HepG2 (cell line): Measurements from ENCODE around the gene CD164L2. TPM values are rescaled to one million over a fixed set of nuclear protein-coding genes. Genes with fewer than 3 reads are reported as not detected.
A peak's percentile ranks its signal among the peaks of the same experiment; 100 is the strongest.

ENCODE experiments used
- CEBPB ChIP-seq: IDR thresholded peaks from 2 replicates; pipeline ENCODE4 v1.6.1; 2011; ENCODE audit warnings: low read depth, low read length, improper control_type of control experiment, borderline replicate concordance
- FOSL1 ChIP-seq: sonication (generic); formaldehyde crosslinking; IDR thresholded peaks from 2 replicates; pipeline ENCODE4 v1.9.0; 2021; ENCODE audit warnings: missing genetic modification reagents, borderline replicate concordance
- KAT7 ChIP-seq: IDR thresholded peaks from 2 replicates; pipeline ENCODE4 v1.6.1; 2018; ENCODE audit warnings: borderline replicate concordance, missing compliant biosample characterization
- KDM1A ChIP-seq: IDR thresholded peaks from 2 replicates; pipeline ENCODE4 v1.6.1; 2016; ENCODE audit warnings: missing compliant biosample characterization
- NFRKB ChIP-seq: fragments of 450-650 bp; IDR thresholded peaks from 2 replicates; pipeline ENCODE4 v1.6.1; 2017
- SSRP1 ChIP-seq: IDR thresholded peaks from 2 replicates; pipeline ENCODE4 v1.6.1; 2016; ENCODE audit warnings: control low read depth
- THYN1 ChIP-seq: sonication (generic); formaldehyde crosslinking; IDR thresholded peaks from 2 replicates; pipeline ENCODE4 v1.8.1; 2023; ENCODE audit warnings: low read depth, mild to moderate bottlenecking, moderate library complexity, missing genetic modification reagents, borderline replicate concordance
- U2AF2 ChIP-seq: fragments of 200-400 bp; formaldehyde crosslinking; IDR thresholded peaks from 2 replicates; pipeline ENCODE4 v1.6.1; 2017; ENCODE audit warnings: low read depth, mild to moderate bottlenecking, low read length
- ZIK1 ChIP-seq: sonication (generic); formaldehyde crosslinking; IDR thresholded peaks from 2 replicates; pipeline ENCODE4 v1.5.0; 2020; ENCODE audit warnings: mild to moderate bottlenecking, low read depth, missing genetic modification reagents, borderline replicate concordance
- ZNF333 ChIP-seq: sonication (generic); formaldehyde crosslinking; IDR thresholded peaks from 2 replicates; pipeline ENCODE4 v1.4.0; 2020; ENCODE audit warnings: mild to moderate bottlenecking, missing genetic modification reagents, borderline replicate concordance
- ZNF549 ChIP-seq: sonication (generic); formaldehyde crosslinking; IDR thresholded peaks from 2 replicates; pipeline ENCODE4 v1.5.0; 2020; ENCODE audit warnings: missing genetic modification reagents
- ZNF605 ChIP-seq: sonication (generic); formaldehyde crosslinking; IDR thresholded peaks from 2 replicates; pipeline ENCODE4 v1.8.0; 2022; ENCODE audit warnings: mild to moderate bottlenecking, missing genetic modification reagents
- ZNF790 ChIP-seq: sonication (generic); formaldehyde crosslinking; IDR thresholded peaks from 2 replicates; pipeline ENCODE4 v1.8.0; 2022; ENCODE audit warnings: missing genetic modification reagents, mild to moderate bottlenecking, borderline replicate concordance
- polyA plus RNA-seq, 8 experiments: library from polyadenylated mRNA; depleted of rRNA in 3 of 8; stranded (reverse) in 7 of 8; unstranded in 1 of 8; fragments of >200 nt; fragmentation: Illumina TruSeq in 4 of 8; extraction: Trizol in 4 of 8; gene quantifications; 2 replicates each; pipeline versions ENCODE4 v1.2.1 to v1.2.3, GENCODE V29; 2011 to 2016; ENCODE audit warnings: low read depth in 4 of 8, missing spikeins in 1 of 8, mixed read lengths in 1 of 8; ENCODE audit not compliant: insufficient read depth in 1 of 8
- total RNA-seq, 5 experiments: library from RNA; depleted of rRNA; stranded (reverse); fragments of >200 nt; fragmentation: Illumina TruSeq; extraction: Trizol; gene quantifications; 2 replicates each; pipeline ENCODE4 v1.2.3, GENCODE V29; 2016; ENCODE audit warnings: low read depth in 1 of 5
- TF ChIP-seq, protein P1 (sequence below): sonication (generic); formaldehyde crosslinking; IDR thresholded peaks from 2 replicates; pipeline ENCODE4 v1.8.0; 2022; ENCODE audit warnings: missing genetic modification reagents, mild to moderate bottlenecking, inconsistent platforms, borderline replicate concordance
- TF ChIP-seq, protein P2 (sequence below): fragments of 450-650 bp; IDR thresholded peaks from 2 replicates; pipeline ENCODE4 v1.6.1; 2016
- TF ChIP-seq, protein P3 (sequence below), 2 experiments: sonication (generic) in 1 of 2; formaldehyde crosslinking in 1 of 2; IDR thresholded peaks; 2 replicates each; pipeline versions ENCODE4 v1.4.0 to v1.6.1; 2016 to 2020; ENCODE audit warnings: borderline replicate concordance in 1 of 2, low read depth in 1 of 2, mild to moderate bottlenecking in 1 of 2, missing genetic modification reagents in 1 of 2
- TF ChIP-seq, protein P4 (sequence below): sonication (generic); formaldehyde crosslinking; IDR thresholded peaks from 2 replicates; pipeline ENCODE4 v1.4.0; 2020; ENCODE audit warnings: missing genetic modification reagents
- TF ChIP-seq, protein P5 (sequence below): sonication (generic); formaldehyde crosslinking; IDR thresholded peaks from 2 replicates; pipeline ENCODE4 v1.5.1; 2020; ENCODE audit warnings: missing genetic modification reagents, mild to moderate bottlenecking, borderline replicate concordance

The CD164L2 gene
- total and polyA plus RNA-seq, 2 of the 13 experiments (the other 11 are each of a cell fraction or from before 2014, with no cell fraction given): not detected

DNA sequence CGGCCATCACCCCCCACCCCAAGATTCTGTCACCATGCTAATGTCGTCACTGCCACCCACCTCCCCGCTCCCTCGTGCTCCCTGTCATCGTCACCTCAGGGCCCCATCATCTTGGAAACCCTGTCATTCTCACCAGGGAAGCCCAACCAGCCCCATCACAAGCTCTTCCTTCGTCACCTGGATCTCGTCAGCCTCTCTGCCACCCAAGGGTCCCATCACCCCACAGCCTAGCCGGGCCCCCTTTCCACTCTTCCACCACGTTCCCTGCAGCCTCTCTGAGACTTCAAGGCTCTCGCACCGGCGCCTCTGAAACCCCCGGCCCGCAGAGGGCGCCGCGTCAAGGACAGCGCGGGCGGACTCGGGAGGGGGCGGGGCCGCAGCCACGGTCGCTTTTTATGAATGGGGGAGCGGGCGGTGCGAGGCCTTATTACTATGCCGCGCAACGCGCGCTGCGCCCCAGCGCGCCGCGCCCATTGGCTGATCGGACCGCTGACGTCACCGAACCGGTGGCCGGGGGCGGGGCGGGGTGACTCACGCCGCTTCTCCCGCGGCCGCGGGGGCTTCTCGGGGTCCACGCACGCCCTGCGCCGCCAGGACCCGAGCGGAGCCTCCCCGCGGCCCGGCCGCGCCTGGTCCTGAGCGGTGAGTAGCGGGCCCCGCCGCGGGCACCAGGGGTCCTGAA, 9.1 kb upstream of the CD164L2 start, which contains the start of gene GPR3 (continued):
- TF ChIP-seq, protein P1, sequence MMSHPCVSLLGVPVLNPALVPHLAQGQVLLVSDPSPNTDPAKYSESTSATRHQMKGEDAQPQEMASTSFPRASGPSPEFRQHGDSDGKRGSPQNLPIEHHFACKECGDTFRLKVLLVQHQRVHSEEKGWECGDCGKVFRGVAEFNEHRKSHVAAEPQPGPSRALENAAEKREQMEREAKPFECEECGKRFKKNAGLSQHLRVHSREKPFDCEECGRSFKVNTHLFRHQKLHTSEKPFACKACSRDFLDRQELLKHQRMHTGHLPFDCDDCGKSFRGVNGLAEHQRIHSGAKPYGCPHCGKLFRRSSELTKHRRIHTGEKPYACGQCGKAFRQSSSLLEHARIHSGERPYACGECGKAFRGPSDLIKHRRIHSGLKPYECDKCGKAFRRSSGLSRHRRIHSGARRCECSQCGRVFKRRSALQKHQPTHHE (CRISPR knock-in tag): no peak
- TF ChIP-seq ZNF605 (CRISPR knock-in tag) (no peak), THYN1 (CRISPR knock-in tag) (no peak), CEBPB (no peak), NFRKB (no peak), SSRP1 (no peak), ZNF790 (CRISPR knock-in tag) (no peak), ZNF549 (CRISPR knock-in tag) (no peak), ZNF333 (CRISPR knock-in tag) (no peak), KAT7 (no peak), ZIK1 (no peak; the same call in 1 of the 2 replicates), U2AF2 (no peak), FOSL1 (CRISPR knock-in tag) (no peak), KDM1A (no peak)
- TF ChIP-seq, protein P2, sequence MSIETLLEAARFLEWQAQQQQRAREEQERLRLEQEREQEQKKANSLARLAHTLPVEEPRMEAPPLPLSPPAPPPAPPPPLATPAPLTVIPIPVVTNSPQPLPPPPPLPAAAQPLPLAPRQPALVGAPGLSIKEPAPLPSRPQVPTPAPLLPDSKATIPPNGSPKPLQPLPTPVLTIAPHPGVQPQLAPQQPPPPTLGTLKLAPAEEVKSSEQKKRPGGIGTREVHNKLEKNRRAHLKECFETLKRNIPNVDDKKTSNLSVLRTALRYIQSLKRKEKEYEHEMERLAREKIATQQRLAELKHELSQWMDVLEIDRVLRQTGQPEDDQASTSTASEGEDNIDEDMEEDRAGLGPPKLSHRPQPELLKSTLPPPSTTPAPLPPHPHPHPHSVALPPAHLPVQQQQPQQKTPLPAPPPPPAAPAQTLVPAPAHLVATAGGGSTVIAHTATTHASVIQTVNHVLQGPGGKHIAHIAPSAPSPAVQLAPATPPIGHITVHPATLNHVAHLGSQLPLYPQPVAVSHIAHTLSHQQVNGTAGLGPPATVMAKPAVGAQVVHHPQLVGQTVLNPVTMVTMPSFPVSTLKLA: no peak
- TF ChIP-seq, protein P3, sequence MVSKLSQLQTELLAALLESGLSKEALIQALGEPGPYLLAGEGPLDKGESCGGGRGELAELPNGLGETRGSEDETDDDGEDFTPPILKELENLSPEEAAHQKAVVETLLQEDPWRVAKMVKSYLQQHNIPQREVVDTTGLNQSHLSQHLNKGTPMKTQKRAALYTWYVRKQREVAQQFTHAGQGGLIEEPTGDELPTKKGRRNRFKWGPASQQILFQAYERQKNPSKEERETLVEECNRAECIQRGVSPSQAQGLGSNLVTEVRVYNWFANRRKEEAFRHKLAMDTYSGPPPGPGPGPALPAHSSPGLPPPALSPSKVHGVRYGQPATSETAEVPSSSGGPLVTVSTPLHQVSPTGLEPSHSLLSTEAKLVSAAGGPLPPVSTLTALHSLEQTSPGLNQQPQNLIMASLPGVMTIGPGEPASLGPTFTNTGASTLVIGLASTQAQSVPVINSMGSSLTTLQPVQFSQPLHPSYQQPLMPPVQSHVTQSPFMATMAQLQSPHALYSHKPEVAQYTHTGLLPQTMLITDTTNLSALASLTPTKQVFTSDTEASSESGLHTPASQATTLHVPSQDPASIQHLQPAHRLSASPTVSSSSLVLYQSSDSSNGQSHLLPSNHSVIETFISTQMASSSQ (IDR thresholded peaks at IDR 0.05; ENCODE audit: low read depth): no peak
- TF ChIP-seq, protein P3 (CRISPR knock-in tag; IDR thresholded peaks at IDR 0.05; ENCODE audit: borderline replicate concordance): no peak
- TF ChIP-seq, protein P4, sequence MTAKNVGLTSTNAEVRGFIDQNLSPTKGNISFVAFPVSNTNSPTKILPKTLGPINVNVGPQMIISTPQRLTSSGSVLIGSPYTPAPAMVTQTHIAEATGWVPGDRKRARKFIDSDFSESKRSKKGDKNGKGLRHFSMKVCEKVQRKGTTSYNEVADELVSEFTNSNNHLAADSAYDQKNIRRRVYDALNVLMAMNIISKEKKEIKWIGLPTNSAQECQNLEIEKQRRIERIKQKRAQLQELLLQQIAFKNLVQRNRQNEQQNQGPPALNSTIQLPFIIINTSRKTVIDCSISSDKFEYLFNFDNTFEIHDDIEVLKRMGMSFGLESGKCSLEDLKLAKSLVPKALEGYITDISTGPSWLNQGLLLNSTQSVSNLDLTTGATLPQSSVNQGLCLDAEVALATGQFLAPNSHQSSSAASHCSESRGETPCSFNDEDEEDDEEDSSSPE (CRISPR knock-in tag): peak; percentile 75
- TF ChIP-seq, protein P5, sequence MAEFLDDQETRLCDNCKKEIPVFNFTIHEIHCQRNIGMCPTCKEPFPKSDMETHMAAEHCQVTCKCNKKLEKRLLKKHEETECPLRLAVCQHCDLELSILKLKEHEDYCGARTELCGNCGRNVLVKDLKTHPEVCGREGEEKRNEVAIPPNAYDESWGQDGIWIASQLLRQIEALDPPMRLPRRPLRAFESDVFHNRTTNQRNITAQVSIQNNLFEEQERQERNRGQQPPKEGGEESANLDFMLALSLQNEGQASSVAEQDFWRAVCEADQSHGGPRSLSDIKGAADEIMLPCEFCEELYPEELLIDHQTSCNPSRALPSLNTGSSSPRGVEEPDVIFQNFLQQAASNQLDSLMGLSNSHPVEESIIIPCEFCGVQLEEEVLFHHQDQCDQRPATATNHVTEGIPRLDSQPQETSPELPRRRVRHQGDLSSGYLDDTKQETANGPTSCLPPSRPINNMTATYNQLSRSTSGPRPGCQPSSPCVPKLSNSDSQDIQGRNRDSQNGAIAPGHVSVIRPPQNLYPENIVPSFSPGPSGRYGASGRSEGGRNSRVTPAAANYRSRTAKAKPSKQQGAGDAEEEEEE (CRISPR knock-in tag): no peak
